GM19240 (cell line): ENCODE results near the gene RSPO4.

Experiments
- DNase-seq: peaks from one replicate; pipeline ENCODE4 v3.0.0; 2011; ENCODE audit warnings: low spot score; ENCODE audit not compliant: insufficient read length

The RSPO4 gene

DNA sequence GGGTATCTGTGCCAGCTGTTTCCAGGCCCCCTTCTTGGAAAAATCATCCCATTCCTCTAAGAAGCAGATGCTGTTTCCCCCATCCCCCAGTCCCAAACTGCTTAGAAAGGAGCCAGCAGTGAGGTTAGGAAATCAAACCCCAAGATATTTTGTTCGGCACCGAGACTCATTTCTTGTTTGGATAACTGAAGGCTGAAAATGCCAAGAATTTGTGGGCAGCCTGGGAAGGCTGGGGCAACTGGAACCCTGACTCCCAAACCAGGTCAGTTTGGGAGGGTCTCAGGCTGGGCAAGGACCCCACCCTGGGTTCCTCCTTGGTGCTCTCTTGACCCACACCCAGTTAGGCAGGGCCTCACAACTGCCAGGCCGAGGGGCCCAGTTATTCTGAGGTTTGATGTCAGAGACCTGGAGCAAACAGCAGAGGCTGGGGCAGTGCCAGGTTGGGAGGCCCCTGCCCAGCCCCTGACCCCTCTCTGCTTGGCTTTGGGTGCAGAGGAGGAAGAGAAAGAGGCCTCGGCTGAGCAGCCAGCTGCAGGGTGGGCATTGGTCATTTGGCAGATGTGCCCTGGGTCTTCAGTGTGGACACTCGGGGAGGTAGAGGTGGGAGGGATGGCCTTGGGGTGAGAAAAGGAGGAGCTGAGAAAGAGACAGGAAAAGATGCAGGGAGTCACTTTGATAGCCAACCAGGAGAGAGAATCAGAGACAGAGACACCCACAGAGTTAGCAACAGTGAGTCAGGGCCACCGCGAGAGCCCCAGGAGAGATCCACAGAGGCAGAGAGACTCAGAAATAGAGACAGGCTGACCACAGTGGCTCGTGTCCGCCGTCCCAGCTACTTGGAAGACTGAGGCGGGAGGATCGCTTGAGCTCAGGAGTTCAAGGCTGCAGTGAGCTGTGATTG, 91.0 kb downstream of the RSPO4 start:
- no peak for DNase-seq

DNA sequence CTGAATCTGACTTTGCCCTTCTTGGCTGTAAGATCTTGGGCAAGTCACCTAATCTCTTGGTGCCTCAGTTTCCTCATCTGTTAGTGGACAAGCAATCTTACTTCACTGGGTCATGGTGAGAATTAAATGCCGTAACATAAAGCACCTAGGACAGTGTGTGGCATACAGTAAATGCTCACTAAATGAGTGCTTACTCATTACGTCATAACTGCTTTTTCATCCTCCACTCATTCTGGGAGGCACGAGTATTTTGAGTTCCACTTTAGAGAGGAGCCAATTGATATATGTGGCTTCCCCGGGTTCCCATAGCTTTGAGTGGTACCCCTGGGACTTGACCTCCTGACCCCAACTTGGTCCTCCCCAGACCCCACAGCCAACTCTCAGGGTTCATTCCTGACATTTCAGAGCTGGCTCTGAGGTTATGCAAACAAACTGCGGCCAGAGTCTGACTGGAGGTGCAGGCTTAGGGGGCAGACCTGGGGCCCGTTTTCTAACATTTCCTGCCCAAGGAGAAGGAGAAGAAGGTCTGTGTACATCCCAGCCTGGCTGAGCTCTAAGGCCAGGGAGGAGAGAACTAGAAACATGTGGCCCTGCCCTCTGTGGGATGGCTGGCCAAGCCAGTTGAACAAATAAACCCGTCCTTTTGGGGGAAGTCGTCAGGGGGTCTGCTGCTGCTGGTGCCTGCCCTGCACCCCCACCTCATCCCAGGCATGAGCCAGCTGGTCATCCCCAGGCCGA, 91.8 kb downstream of the RSPO4 start:
- DNase-seq: no peak

DNA sequence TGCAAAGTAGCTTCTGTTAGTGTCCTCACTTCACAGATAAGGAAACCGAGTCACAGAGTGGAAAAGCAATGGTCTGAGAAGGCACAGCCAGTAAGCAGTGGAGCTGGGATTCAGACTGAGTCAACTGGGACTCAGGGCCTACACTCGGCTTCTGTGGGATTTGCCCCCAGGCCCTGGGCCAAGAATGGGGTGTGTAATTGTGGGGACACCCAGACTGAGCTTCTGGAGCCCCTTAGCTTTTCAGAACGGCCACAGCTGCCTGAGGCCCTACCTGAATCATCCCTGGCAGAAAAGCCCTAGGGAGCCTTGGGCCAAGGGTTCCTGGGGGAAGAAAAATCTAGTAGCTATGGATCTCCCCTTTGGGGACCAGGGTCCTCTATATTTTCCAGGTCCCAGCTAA, 92.5 kb downstream of the RSPO4 start:
- DNase-seq: no peak
